ENCODE measurements around the gene PDF. TPM values are rescaled to one million over a fixed set of nuclear protein-coding genes. Genes with fewer than 3 reads are reported as not detected.
"Not testable (repeated sequence)": the region's sequence is repeated elsewhere in the genome, so short reads cannot be mapped to it uniquely, and the experiment has no call there.

Gene PDF
- total and polyA plus RNA-seq, 2 donors (not counting 3 experiments of a cell fraction or from before 2014, with no cell fraction given) = 13.1 to 16.7 TPM

DNA sequence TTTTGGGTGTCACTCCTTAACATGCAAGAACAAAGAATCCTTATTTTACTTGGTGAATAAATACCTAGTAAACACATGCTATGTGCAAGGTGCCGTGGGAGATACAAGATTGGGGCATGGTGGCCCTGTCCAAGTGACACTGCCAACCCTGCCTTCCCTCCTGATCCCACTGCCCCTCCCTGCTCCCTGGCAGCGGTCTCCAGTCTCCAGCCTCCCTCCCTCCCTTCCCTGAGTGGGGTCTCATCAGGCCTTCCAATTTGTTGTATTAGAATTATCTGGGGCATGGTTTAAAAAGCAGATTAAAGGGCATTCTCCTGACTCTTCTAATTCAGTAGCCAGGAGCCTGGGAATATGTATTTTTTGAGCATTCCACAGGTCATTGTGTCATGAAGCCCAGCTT lies 33.7 kb upstream of the PDF start:
- H3K4me2 ChIP-seq (ENCODE audit: insufficient read depth, low read length) = no peak overlapping the region
- intact Hi-C loops (cut with micrococcal nuclease) (no loop called here), dilution Hi-C loops (cut with MboI; ENCODE audit: extremely low pct_ligation_motif_present, low sequenced_read_pairs) (no loop called here)
- H3K4me3 ChIP-seq (replicated peaks in 1 of 3; ENCODE audit: insufficient read depth in 1 of 3, low read depth in 1 of 3, low read length in 3 of 3) = no peak overlapping the region
- peaks cover 2% of the 10 kb centered on the region for H3K79me2 ChIP-seq (ENCODE audit: control insufficient read depth, insufficient read depth, low read length)
- no peak overlapping the region for H3K9ac ChIP-seq (replicated peaks; ENCODE audit: extremely low read depth, insufficient read depth, low read length)
- H4K20me1 ChIP-seq (replicated peaks; ENCODE audit: control insufficient read depth, extremely low read depth, insufficient read depth, low read length) = no peaks in the 10 kb centered on the region
- H3K27me3 ChIP-seq (ENCODE audit: control insufficient read depth in 2 of 2, insufficient read depth in 2 of 2, low read length in 2 of 2) = no peaks in the 10 kb centered on the region
- ChIA-PET POLR2A (no interaction called here), CTCF (interaction anchor here (1.1 kb wide), 1 partner anchor 9 kb away, joined by 3 read pairs; no protein-coding TSS in a partner anchor)
- no peaks in the 10 kb centered on the region for H3K9me1 ChIP-seq (replicated peaks; ENCODE audit: control insufficient read depth, extremely low read depth, insufficient read depth, low read length)
- H3K36me3 ChIP-seq (ENCODE audit: control insufficient read depth in 2 of 2, extremely low read depth in 1 of 2, insufficient read depth in 2 of 2, low read length in 2 of 2) = peaks cover 16 to 19% of the 10 kb centered on the region in 2 experiments
- no peak for DNase-seq (ENCODE audit: low read depth, low spot score)
- no TSS peak for BruUV-seq (replicated peaks)
- H3K4me1 ChIP-seq (ENCODE audit: control insufficient read depth, extremely low read depth, insufficient read depth, low read length) = peaks cover 10% of the 10 kb centered on the region
- FAIRE-seq = no peak
- TF ChIP-seq POLR2AphosphoS5 (IDR thresholded peaks at IDR 0.05; ENCODE audit: insufficient read depth, low read depth, low read length) = no peak
- H2AFZ ChIP-seq (ENCODE audit: low read depth, low read length) = no peak overlapping the region
- H3K27ac ChIP-seq (ENCODE audit: insufficient read depth, low read depth, low read length) = no peak overlapping the region
- no peaks in the 10 kb centered on the region for H3K9me3 ChIP-seq (replicated peaks; ENCODE audit: control insufficient read depth, insufficient read depth, low read length)

GRCh38 chr16:69363281-69363717 lies 32.9 kb upstream of the PDF start:
- no peak for DNase-seq (ENCODE audit: low read depth, low spot score)
- H3K4me3 ChIP-seq (replicated peaks in 1 of 3; ENCODE audit: insufficient read depth in 1 of 3, low read depth in 1 of 3, low read length in 3 of 3) = no peak overlapping the region
- intact Hi-C loops (cut with micrococcal nuclease) = no loop called here
- BruUV-seq (replicated peaks) = no TSS peak
- H3K36me3 ChIP-seq (ENCODE audit: control insufficient read depth in 2 of 2, extremely low read depth in 1 of 2, insufficient read depth in 2 of 2, low read length in 2 of 2) = peaks cover 14 to 19% of the 10 kb centered on the region in 2 experiments
- peaks cover 7% of the 10 kb centered on the region for H3K4me1 ChIP-seq (ENCODE audit: control insufficient read depth, extremely low read depth, insufficient read depth, low read length)
- TF ChIP-seq JUN (IDR thresholded peaks at IDR 0.05; ENCODE audit: borderline replicate concordance, insufficient read depth, insufficient read length, low read depth) (no peak), POLR2AphosphoS5 (IDR thresholded peaks at IDR 0.05; ENCODE audit: insufficient read depth, low read depth, low read length) (no peak), MAX (IDR thresholded peaks at IDR 0.05; ENCODE audit: insufficient read depth, insufficient read length) (no peak), POLR2A (IDR thresholded peaks at IDR 0.05; ENCODE audit: low read depth, low read length) (no peak), MYC (IDR thresholded peaks at IDR 0.05; ENCODE audit: low read depth, low read length) (no peak), FOS (IDR thresholded peaks at IDR 0.05; ENCODE audit: borderline replicate concordance, insufficient read depth, low read length) (no peak), CTCF (IDR thresholded peaks at IDR 0.05; ENCODE audit: extremely low read depth in 1 of 2, insufficient read depth in 1 of 2, low read depth in 1 of 2, low read length in 2 of 2) (no peak), GATA2 (IDR thresholded peaks at IDR 0.05; ENCODE audit: insufficient read depth, insufficient read length, low read depth, low read length) (no peak), EZH2 (IDR thresholded peaks at IDR 0.05; ENCODE audit: borderline replicate concordance, low read depth, low read length, severe bottlenecking) (no peak)
- H3K27me3 ChIP-seq (ENCODE audit: control insufficient read depth in 2 of 2, insufficient read depth in 2 of 2, low read length in 2 of 2) = no peaks in the 10 kb centered on the region
- no peak overlapping the region for H3K4me2 ChIP-seq (ENCODE audit: insufficient read depth, low read length)
- H3K9ac ChIP-seq (replicated peaks; ENCODE audit: extremely low read depth, insufficient read depth, low read length) = no peak overlapping the region
- no peak overlapping the region for H3K27ac ChIP-seq (ENCODE audit: insufficient read depth, low read depth, low read length)
- dilution Hi-C loops (cut with MboI; ENCODE audit: extremely low pct_ligation_motif_present, low sequenced_read_pairs) = no loop called here
- H3K9me1 ChIP-seq (replicated peaks; ENCODE audit: control insufficient read depth, extremely low read depth, insufficient read depth, low read length) = no peaks in the 10 kb centered on the region
- peaks cover 2% of the 10 kb centered on the region for H3K79me2 ChIP-seq (ENCODE audit: control insufficient read depth, insufficient read depth, low read length)
- CTCF ChIA-PET = no interaction called here
- no peak for FAIRE-seq
- H4K20me1 ChIP-seq (replicated peaks; ENCODE audit: control insufficient read depth, extremely low read depth, insufficient read depth, low read length) = no peaks in the 10 kb centered on the region
- H3K9me3 ChIP-seq (replicated peaks; ENCODE audit: control insufficient read depth, insufficient read depth, low read length) = no peaks in the 10 kb centered on the region
- POLR2A ChIA-PET = no interaction called here
- no peak overlapping the region for H2AFZ ChIP-seq (ENCODE audit: low read depth, low read length)

DNA sequence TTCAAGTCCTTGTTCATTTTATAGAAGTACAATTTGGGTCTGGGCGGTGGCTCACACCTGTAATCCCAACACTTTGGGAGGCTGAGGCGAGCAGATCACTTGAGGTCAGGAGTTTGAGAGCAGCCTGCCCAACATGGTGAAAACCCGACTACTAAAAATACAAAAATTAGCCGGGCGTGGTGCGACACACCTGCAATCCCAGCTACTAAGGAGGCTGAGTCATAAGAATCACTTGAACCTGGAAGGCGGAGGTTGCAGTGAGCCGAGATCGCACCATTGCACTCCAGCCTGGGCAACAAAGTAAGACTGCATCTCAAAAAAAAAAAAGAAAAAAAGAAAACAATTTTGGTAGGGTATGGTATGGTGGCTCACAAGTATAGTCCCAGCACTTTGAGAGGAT lies 29.7 kb upstream of the PDF start:
- H3K27ac ChIP-seq (ENCODE audit: insufficient read depth, low read depth, low read length); POLR2A ChIA-PET; intact Hi-C loops (cut with micrococcal nuclease); FAIRE-seq; H3K27me3 ChIP-seq (ENCODE audit: control insufficient read depth in 2 of 2, insufficient read depth in 2 of 2, low read length in 2 of 2); dilution Hi-C loops (cut with MboI; ENCODE audit: extremely low pct_ligation_motif_present, low sequenced_read_pairs); H4K20me1 ChIP-seq (replicated peaks; ENCODE audit: control insufficient read depth, extremely low read depth, insufficient read depth, low read length); H3K9me1 ChIP-seq (replicated peaks; ENCODE audit: control insufficient read depth, extremely low read depth, insufficient read depth, low read length); H3K9ac ChIP-seq (replicated peaks; ENCODE audit: extremely low read depth, insufficient read depth, low read length); H3K4me2 ChIP-seq (ENCODE audit: insufficient read depth, low read length); DNase-seq (ENCODE audit: low read depth, low spot score); H2AFZ ChIP-seq (ENCODE audit: low read depth, low read length); H3K79me2 ChIP-seq (ENCODE audit: control insufficient read depth, insufficient read depth, low read length); CTCF ChIA-PET; H3K4me3 ChIP-seq (replicated peaks in 1 of 3; ENCODE audit: insufficient read depth in 1 of 3, low read depth in 1 of 3, low read length in 3 of 3); H3K9me3 ChIP-seq (replicated peaks; ENCODE audit: control insufficient read depth, insufficient read depth, low read length); BruUV-seq (replicated peaks); H3K4me1 ChIP-seq (ENCODE audit: control insufficient read depth, extremely low read depth, insufficient read depth, low read length): not testable (repeated sequence)
- peaks cover 0 to 11% of the 10 kb centered on the region in 2 experiments for H3K36me3 ChIP-seq (ENCODE audit: control insufficient read depth in 2 of 2, extremely low read depth in 1 of 2, insufficient read depth in 2 of 2, low read length in 2 of 2)
